ENCODE data around the gene PDE4D. TPM values are rescaled to one million over a fixed set of nuclear protein-coding genes. Genes with fewer than 3 reads are reported as not detected.
"Not testable (repeated sequence)": the region's sequence is repeated elsewhere in the genome, so short reads cannot be mapped to it uniquely, and the experiment has no call there.

Gene PDE4D
- total RNA-seq, 2 experiments from 2014 or later, result 0.50 to 0.51 TPM

DNA sequence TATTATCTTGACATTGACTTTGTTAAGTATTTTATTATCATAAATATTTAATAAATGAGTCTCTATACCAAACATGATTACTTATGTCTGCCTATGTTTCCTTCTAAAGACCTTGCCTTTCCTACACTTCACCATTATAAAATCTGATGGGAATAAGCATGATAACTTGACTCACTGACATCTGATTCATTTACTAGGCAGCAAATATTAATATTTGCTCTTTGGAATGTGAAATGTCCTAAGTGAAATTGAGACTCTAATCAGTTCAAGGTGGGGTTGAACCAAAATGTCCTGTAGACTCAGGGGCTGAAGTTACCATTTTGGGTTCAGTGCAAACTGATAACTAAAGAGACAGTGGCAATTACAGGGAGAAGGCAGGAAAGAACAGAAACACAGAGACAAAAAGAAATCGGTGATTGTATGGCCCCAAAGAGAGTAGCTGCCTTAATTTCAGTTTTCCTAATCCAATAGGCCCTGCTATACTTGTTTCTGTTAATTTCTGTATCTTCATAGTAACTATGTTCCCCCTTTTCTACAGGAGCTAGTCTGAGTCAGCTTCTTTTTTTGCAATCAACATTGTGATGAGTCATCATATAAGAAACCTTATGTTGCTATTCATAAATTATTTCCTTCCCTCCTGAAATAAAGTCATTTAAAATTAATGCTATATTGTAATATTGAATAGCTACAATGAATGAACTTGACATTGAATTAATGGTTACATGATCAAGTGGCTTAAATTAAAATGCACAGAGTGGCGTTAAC lies 296.8 kb downstream of the PDE4D start:
- no peaks in the 10 kb centered on the region for H3K9me2 ChIP-seq (ENCODE audit: insufficient read depth, low read length)
- H3K9me3 ChIP-seq (ENCODE audit: low read length), result no peaks in the 10 kb centered on the region
- H3K4me2 ChIP-seq (ENCODE audit: low read length), result no peak overlapping the region
- H2AFZ ChIP-seq (ENCODE audit: low read length), result no peak overlapping the region
- no peaks in the 10 kb centered on the region for H3K79me2 ChIP-seq (ENCODE audit: insufficient read depth, low read depth, low read length)
- no peak for TF ChIP-seq EZH2phosphoT487 (IDR thresholded peaks at IDR 0.05; ENCODE audit: borderline replicate concordance, low read depth, low read length)
- TF ChIP-seq, protein P1, sequence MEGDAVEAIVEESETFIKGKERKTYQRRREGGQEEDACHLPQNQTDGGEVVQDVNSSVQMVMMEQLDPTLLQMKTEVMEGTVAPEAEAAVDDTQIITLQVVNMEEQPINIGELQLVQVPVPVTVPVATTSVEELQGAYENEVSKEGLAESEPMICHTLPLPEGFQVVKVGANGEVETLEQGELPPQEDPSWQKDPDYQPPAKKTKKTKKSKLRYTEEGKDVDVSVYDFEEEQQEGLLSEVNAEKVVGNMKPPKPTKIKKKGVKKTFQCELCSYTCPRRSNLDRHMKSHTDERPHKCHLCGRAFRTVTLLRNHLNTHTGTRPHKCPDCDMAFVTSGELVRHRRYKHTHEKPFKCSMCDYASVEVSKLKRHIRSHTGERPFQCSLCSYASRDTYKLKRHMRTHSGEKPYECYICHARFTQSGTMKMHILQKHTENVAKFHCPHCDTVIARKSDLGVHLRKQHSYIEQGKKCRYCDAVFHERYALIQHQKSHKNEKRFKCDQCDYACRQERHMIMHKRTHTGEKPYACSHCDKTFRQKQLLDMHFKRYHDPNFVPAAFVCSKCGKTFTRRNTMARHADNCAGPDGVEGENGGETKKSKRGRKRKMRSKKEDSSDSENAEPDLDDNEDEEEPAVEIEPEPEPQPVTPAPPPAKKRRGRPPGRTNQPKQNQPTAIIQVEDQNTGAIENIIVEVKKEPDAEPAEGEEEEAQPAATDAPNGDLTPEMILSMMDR (conservative IDR thresholded peaks at IDR 0.05; ENCODE audit: low read length), result no peak
- no TSS peak for BruUV-seq (replicated peaks)
- no peak overlapping the region for H3K4me3 ChIP-seq (ENCODE audit: low read depth, low read length, poor library complexity, severe bottlenecking)
- CTCF ChIA-PET (ENCODE audit: unreplicated experiment), result no interaction called here
- H4K20me1 ChIP-seq (ENCODE audit: insufficient read depth, low read length), result no peaks in the 10 kb centered on the region
- H3K36me3 ChIP-seq (ENCODE audit: insufficient read depth, low read length), result no peaks in the 10 kb centered on the region
- DNase-seq (ENCODE audit: low spot score), result no peak
- POLR2A ChIA-PET, result no interaction called here
- no peak overlapping the region for H3K27ac ChIP-seq (ENCODE audit: low read depth, low read length, poor library complexity, severe bottlenecking)
- intact Hi-C loops (cut with micrococcal nuclease; ENCODE audit: unreplicated experiment), result no loop called here
- H3K4me1 ChIP-seq (ENCODE audit: insufficient read depth, low read length, poor library complexity, severe bottlenecking), result peaks cover 12% of the 10 kb centered on the region

DNA sequence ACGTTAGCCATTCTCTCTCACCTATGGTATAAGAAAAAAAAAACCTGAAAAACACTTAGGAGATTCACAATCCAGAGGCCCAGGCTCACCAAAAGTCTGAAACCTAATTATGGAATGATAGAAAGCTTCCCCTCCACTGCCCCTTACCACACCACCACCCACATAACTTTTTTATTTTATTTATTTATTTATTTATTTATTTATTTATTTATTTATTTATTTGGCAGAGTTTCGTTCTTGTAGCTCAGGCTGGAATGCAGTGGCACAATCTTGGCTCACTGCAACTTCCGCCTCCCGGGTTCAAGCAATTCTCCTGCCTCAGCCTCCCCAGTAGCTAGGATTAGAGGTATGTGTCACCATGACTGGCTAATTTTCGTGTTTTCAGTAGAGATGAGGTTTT lies 299.4 kb downstream of the PDE4D start:
- H3K79me2 ChIP-seq (ENCODE audit: insufficient read depth, low read depth, low read length); BruUV-seq (replicated peaks); H3K27ac ChIP-seq (ENCODE audit: low read depth, low read length, poor library complexity, severe bottlenecking); H2AFZ ChIP-seq (ENCODE audit: low read length); H3K36me3 ChIP-seq (ENCODE audit: insufficient read depth, low read length); intact Hi-C loops (cut with micrococcal nuclease; ENCODE audit: unreplicated experiment); H3K4me2 ChIP-seq (ENCODE audit: low read length); H3K4me3 ChIP-seq (ENCODE audit: low read depth, low read length, poor library complexity, severe bottlenecking); H3K9me3 ChIP-seq (ENCODE audit: low read length); DNase-seq (ENCODE audit: low spot score); CTCF ChIA-PET (ENCODE audit: unreplicated experiment); H3K9me2 ChIP-seq (ENCODE audit: insufficient read depth, low read length); H4K20me1 ChIP-seq (ENCODE audit: insufficient read depth, low read length): not testable (repeated sequence)
- POLR2A ChIA-PET, result interaction anchor here (1.6 kb wide), 1 partner anchor 16 kb away, joined by 5 read pairs; no protein-coding TSS in a partner anchor
- H3K4me1 ChIP-seq (ENCODE audit: insufficient read depth, low read length, poor library complexity, severe bottlenecking), result peaks cover 12% of the 10 kb centered on the region

DNA sequence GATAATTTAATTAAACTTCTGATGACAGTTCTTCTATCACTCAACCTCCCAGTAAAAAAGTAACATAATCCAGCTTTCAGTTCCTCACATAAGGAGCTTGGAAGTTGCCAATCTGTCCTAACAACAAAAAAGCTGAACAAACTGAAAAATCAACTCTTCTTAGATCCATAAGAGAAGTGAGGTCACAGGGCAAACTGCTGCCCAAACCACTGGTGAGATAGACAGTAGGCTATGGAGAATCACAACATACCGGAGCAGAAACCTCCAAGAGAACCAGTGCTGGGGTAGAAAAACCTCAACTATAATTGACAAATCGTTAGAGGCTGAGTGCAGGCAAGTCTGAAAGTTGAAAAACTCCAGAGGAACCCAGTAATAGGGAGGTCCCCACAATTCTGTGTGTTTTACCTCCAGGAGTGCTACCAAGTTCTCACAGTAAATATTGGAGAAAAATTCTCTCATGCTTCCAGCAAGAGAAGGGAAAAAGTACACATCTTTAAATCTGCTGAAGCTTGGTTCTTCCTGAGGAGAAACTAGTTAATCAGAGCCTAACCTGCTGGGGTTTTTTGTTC lies 300.0 kb downstream of the PDE4D start:
- TF ChIP-seq, protein P1 (conservative IDR thresholded peaks at IDR 0.05; ENCODE audit: low read length), result no peak
- no peak for TF ChIP-seq EZH2phosphoT487 (IDR thresholded peaks at IDR 0.05; ENCODE audit: borderline replicate concordance, low read depth, low read length)
- Histone ChIP-seq H3K4me3 (ENCODE audit: low read depth, low read length, poor library complexity, severe bottlenecking) (no peak overlapping the region), H3K9me2 (ENCODE audit: insufficient read depth, low read length) (no peaks in the 10 kb centered on the region; the same call in 1 of the 2 replicates), H2AFZ (ENCODE audit: low read length) (no peak overlapping the region), H3K79me2 (ENCODE audit: insufficient read depth, low read depth, low read length) (no peaks in the 10 kb centered on the region), H3K36me3 (ENCODE audit: insufficient read depth, low read length) (no peaks in the 10 kb centered on the region), H3K27ac (ENCODE audit: low read depth, low read length, poor library complexity, severe bottlenecking) (no peak overlapping the region), H3K4me1 (ENCODE audit: insufficient read depth, low read length, poor library complexity, severe bottlenecking) (peaks cover 7% of the 10 kb centered on the region), H3K4me2 (ENCODE audit: low read length) (no peak overlapping the region), H3K9me3 (ENCODE audit: low read length) (no peaks in the 10 kb centered on the region), H4K20me1 (ENCODE audit: insufficient read depth, low read length) (no peaks in the 10 kb centered on the region)
- DNase-seq (ENCODE audit: low spot score), result no peak
- CTCF ChIA-PET (ENCODE audit: unreplicated experiment), result no interaction called here
- intact Hi-C loops (cut with micrococcal nuclease; ENCODE audit: unreplicated experiment), result no loop called here
- POLR2A ChIA-PET, result interaction anchor here (0.7 to 1.6 kb wide), 6 partner anchors 8 to 239 kb away, joined by 3 to 5 read pairs (median 4); no protein-coding TSS in a partner anchor
- BruUV-seq (replicated peaks), result no TSS peak
